HepG2 (cell line): ENCODE results near the gene FAAP20. TPM values are rescaled to one million over a fixed set of nuclear protein-coding genes. Genes with fewer than 3 reads are reported as not detected.

ENCODE experiments used
- ATAC-seq: fragments of 200-7000 bp; cut with Tn5 transposase; 3 replicates; pipeline ENCODE4 v1.9.1; 2020; ENCODE audit warnings: mild to moderate bottlenecking, moderate library complexity
- BruUV-seq: library from RNA; stranded (reverse); fragments of 400-500 nt; replicated peaks from 2 replicates; lab custom pipeline; 2021; lab: Mats Ljungman, UMichigan
- CTCF ChIA-PET: fragments of 300-600 bp; formaldehyde crosslinking; extraction: SDS; loops from one replicate; lab custom pipeline; 2021; ENCODE audit warnings: low total read pairs, inconsistent platforms, low intra/inter-chr PET ratio; lab: Yijun Ruan, JAX
- POLR2A ChIA-PET: fragments of 350-600 bp; sonication (Branson Sonifier 250); formaldehyde crosslinking; loops from one replicate; lab custom pipeline; 2020; ENCODE audit warnings: antibody characterized with exemption, inconsistent platforms; lab: Yijun Ruan, JAX
- DNase-seq: peaks from one replicate; pipeline ENCODE4 v3.0.0-alpha.2; 2015; ENCODE audit warnings: low spot score
- FAIRE-seq: peaks from 3 replicates; lab custom pipeline; 2011; peaks lifted over from hg19 to GRCh38; lab: Jason Lieb, UNC
- H2AFZ ChIP-seq: one replicate; pipeline ENCODE4 v1.6.1; 2011; ENCODE audit warnings: low read length, inconsistent platforms
- H3K27ac ChIP-seq: fragments of 300-600 bp; 3 replicates; pipeline ENCODE4 v1.8.0; 2011; ENCODE audit warnings: mixed run types, mild to moderate bottlenecking, mixed read lengths, low read length, inconsistent platforms; ENCODE audit not compliant: insufficient read depth; ENCODE audit errors: extremely low read length
- H3K27me3 ChIP-seq, 2 experiments: fragments of 200-600 bp in 1 of 2; 2 replicates in 1 of 2; 3 replicates in 1 of 2; pipeline versions ENCODE4 v1.6.0 to v1.8.0; 2011; ENCODE audit warnings: low read length in 2 of 2, mild to moderate bottlenecking in 2 of 2, moderate library complexity in 2 of 2, inconsistent platforms in 1 of 2; ENCODE audit not compliant: insufficient read depth in 2 of 2, control insufficient read depth in 1 of 2
- H3K36me3 ChIP-seq, 2 experiments: fragments of 200-600 bp in 1 of 2; replicated peaks in 1 of 2; 2 replicates in 1 of 2; 3 replicates in 1 of 2; pipeline versions ENCODE4 v1.5.1 to v1.8.0; 2011; ENCODE audit warnings: low read length in 2 of 2, inconsistent platforms in 1 of 2; ENCODE audit not compliant: insufficient read depth in 2 of 2, control insufficient read depth in 1 of 2
- H3K4me1 ChIP-seq: 2 replicates; pipeline ENCODE4 v1.5.1; 2012; ENCODE audit warnings: low read length, inconsistent platforms; ENCODE audit not compliant: insufficient read depth
- H3K4me2 ChIP-seq: 2 replicates; pipeline ENCODE4 v1.6.0; 2011; ENCODE audit warnings: low read depth, low read length, inconsistent platforms
- H3K4me3 ChIP-seq, 3 experiments: fragments of 200-600 bp in 1 of 3; sonication (generic), shearing (Covaris generic) in 1 of 3; replicated peaks in 1 of 3; 2 replicates each; pipeline ENCODE4 v1.5.1; 2011 to 2016; ENCODE audit warnings: low read length in 3 of 3, inconsistent platforms in 2 of 3, low read depth in 2 of 3, mild to moderate bottlenecking in 2 of 3, control low read depth in 1 of 3, mixed read lengths in 1 of 3; ENCODE audit not compliant: insufficient read depth in 1 of 3
- H3K79me2 ChIP-seq: one replicate; pipeline ENCODE4 v1.6.1; 2011; ENCODE audit warnings: low read length, inconsistent platforms; ENCODE audit not compliant: insufficient read depth
- H3K9ac ChIP-seq: 2 replicates; pipeline ENCODE4 v1.6.0; 2011; ENCODE audit warnings: mild to moderate bottlenecking, low read depth, low read length, inconsistent platforms; ENCODE audit not compliant: insufficient read depth
- H3K9me3 ChIP-seq: 2 replicates; pipeline ENCODE4 v1.5.1; 2012; ENCODE audit warnings: mild to moderate bottlenecking, low read length
- H4K20me1 ChIP-seq: 2 replicates; pipeline ENCODE4 v1.6.0; 2011; ENCODE audit warnings: inconsistent platforms, mild to moderate bottlenecking, low read length, moderate library complexity; ENCODE audit not compliant: insufficient read depth
- CSRNP1 ChIP-seq: sonication (generic); formaldehyde crosslinking; IDR thresholded peaks from 2 replicates; pipeline ENCODE4 v1.8.1; 2023; ENCODE audit warnings: mild to moderate bottlenecking, missing genetic modification reagents
- CSRNP2 ChIP-seq: sonication (generic); formaldehyde crosslinking; conservative IDR thresholded peaks from 2 replicates; pipeline ENCODE4 v1.8.0; 2022; ENCODE audit warnings: low read depth, missing genetic modification reagents
- HOMEZ ChIP-seq: IDR thresholded peaks from 2 replicates; pipeline ENCODE4 v1.6.1; 2016; ENCODE audit warnings: low read depth
- PCBP2 ChIP-seq: fragments of 200-400 bp; formaldehyde crosslinking; optimal IDR thresholded peaks from 2 replicates; pipeline ENCODE3; 2018; ENCODE audit warnings: low read length, low read depth; ENCODE audit not compliant: poor library complexity, severe bottlenecking
- TEAD2 ChIP-seq: sonication (generic); formaldehyde crosslinking; IDR thresholded peaks from 2 replicates; pipeline ENCODE4 v1.9.0; 2021; ENCODE audit warnings: missing genetic modification reagents
- ZNF143 ChIP-seq: sonication (generic); formaldehyde crosslinking; IDR thresholded peaks from 2 replicates; pipeline ENCODE4 v1.4.0; 2020; ENCODE audit warnings: missing genetic modification reagents
- WGBS: methylation state at CpG from one replicate; pipeline ENCODE4 v1.1.6; 2017; ENCODE audit warnings: low lambda C conversion rate; 5-methylcytosine and 5-hydroxymethylcytosine counted together
- in situ Hi-C: cut with HindIII; loops from 2 replicates; pipeline ENCODE4 v1.10.0; 2017; ENCODE audit warnings: low pct_unique_long_range_greater_than_20kb; ENCODE audit not compliant: extremely low pct_ligation_motif_present
- intact Hi-C: fragments of 100-400 bp; cut with micrococcal nuclease; formaldehyde crosslinking; loops from one replicate; pipeline ENCODE4 v1.10.0; 2022; ENCODE audit not compliant: unreplicated experiment
- polyA plus RNA-seq, 8 experiments: library from polyadenylated mRNA; depleted of rRNA in 3 of 8; stranded (reverse) in 7 of 8; unstranded in 1 of 8; fragments of >200 nt; fragmentation: Illumina TruSeq in 4 of 8; extraction: Trizol in 4 of 8; gene quantifications; 2 replicates each; pipeline versions ENCODE4 v1.2.1 to v1.2.3, GENCODE V29; 2011 to 2016; ENCODE audit warnings: low read depth in 4 of 8, missing spikeins in 1 of 8, mixed read lengths in 1 of 8; ENCODE audit not compliant: insufficient read depth in 1 of 8
- total RNA-seq, 5 experiments: library from RNA; depleted of rRNA; stranded (reverse); fragments of >200 nt; fragmentation: Illumina TruSeq; extraction: Trizol; gene quantifications; 2 replicates each; pipeline ENCODE4 v1.2.3, GENCODE V29; 2016; ENCODE audit warnings: low read depth in 1 of 5

Gene FAAP20
- total and polyA plus RNA-seq, 2 of the 13 experiments (the other 11 are each of a cell fraction or from before 2014, with no cell fraction given) = 9.6 to 10.8 TPM

DNA sequence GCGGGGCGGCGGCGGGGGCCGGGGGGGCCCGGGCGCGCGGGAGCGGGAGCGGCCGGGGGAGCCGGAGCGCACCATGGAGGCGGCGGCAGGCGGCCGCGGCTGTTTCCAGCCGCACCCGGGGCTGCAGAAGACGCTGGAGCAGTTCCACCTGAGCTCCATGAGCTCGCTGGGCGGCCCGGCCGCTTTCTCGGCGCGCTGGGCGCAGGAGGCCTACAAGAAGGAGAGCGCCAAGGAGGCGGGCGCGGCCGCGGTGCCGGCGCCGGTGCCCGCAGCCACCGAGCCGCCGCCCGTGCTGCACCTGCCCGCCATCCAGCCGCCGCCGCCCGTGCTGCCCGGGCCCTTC, 34.1 kb upstream of the FAAP20 start:
- POLR2A ChIA-PET = interaction anchor here (0.6 to 9.9 kb wide), 3 partner anchors 23 to 103 kb away, joined by 3 to 178 read pairs (median 8); partner anchors contain the start of gene FAAP20
- in situ Hi-C loops (no loop called here), intact Hi-C loops (no loop called here)
- H3K27me3 ChIP-seq = no peaks in the 10 kb centered on the region; a peak in 1 of 5 replicates
- no peak overlapping the region for H2AFZ ChIP-seq
- peaks cover 50% of the 10 kb centered on the region for H3K79me2 ChIP-seq
- no CpG with 5 or more reads among the region's 50 CpGs for WGBS
- DNase-seq (no peak), FAIRE-seq (no peak), ATAC-seq (no peak)
- peak overlapping the region; percentile 81 for H3K27ac ChIP-seq
- TF ChIP-seq CSRNP2 (CRISPR knock-in tag) = no peak
- no peak for TF ChIP-seq TEAD2 (CRISPR knock-in tag)
- no peak for TF ChIP-seq ZNF143
- TF ChIP-seq HOMEZ (CRISPR knock-in tag) = no peak
- H3K4me3 ChIP-seq = peak overlapping the region; percentile 74 to 96 (median 95)
- H3K4me2 ChIP-seq = peak overlapping the region; percentile 95
- H3K9ac ChIP-seq = peak overlapping the region; percentile 85
- BruUV-seq = no TSS peak
- H3K9me3 ChIP-seq = no peaks in the 10 kb centered on the region
- H3K4me1 ChIP-seq = peaks cover 37% of the 10 kb centered on the region
- H4K20me1 ChIP-seq = peaks cover 49% of the 10 kb centered on the region
- no peaks in the 10 kb centered on the region for H3K36me3 ChIP-seq
- CTCF ChIA-PET = no interaction called here

- Histone ChIP-seq H2AFZ (no peak within 1 kb of the TSS), H4K20me1 (peaks cover 44% of the 10 kb centered on the region), H3K27ac (peak within 1 kb of the TSS; percentile 88), H3K4me2 (peak within 1 kb of the TSS; percentile 95), H3K36me3 (no peaks in the 10 kb centered on the region), H3K4me3 (peak within 1 kb of the TSS; percentile 74 to 96 (median 95)), H3K9me3 (no peaks in the 10 kb centered on the region), H3K4me1 (peaks cover 32% of the 10 kb centered on the region), H3K79me2 (peaks cover 45% of the 10 kb centered on the region), H3K27me3 (no peaks in the 10 kb centered on the region; a peak in 1 of 5 replicates), H3K9ac (peak within 1 kb of the TSS; percentile 99)
- WGBS = no CpG with 5 or more reads among the region's 100 CpGs
- no peak for FAIRE-seq
- intact Hi-C loops = no loop called here
- no peak for ATAC-seq
- DNase-seq = no peak
- TF ChIP-seq CSRNP1 (CRISPR knock-in tag) (no peak), PCBP2 (no peak)
- POLR2A ChIA-PET = interaction anchor here (1.0 to 9.9 kb wide), 3 partner anchors 23 to 82 kb away, joined by 3 to 178 read pairs (median 8); partner anchors contain the start of gene FAAP20
- CTCF ChIA-PET = no interaction called here
- no TSS peak for BruUV-seq
- in situ Hi-C loops = no loop called here
These were observed 33.6 kb upstream of the FAAP20 start, which contains the start of gene SKI for GRCh38 chr1:2228157-2228594. TSS of gene SKI (plus strand) at chr1:2228319. CDS start at chr1:2228767, 448 bp downstream.
